Tongue (tissue), 2 donors: ENCODE measurements around the gene SMOC1. TPM values are rescaled to one million over a fixed set of nuclear protein-coding genes. Genes with fewer than 3 reads are reported as not detected.

Experiments used
- DNase-seq: peaks from one replicate; pipeline ENCODE4 v3.0.0-alpha.2; 2015
- total RNA-seq: library from RNA; depleted of rRNA; stranded (reverse); fragments of >200 nt; gene quantifications from one replicate; pipeline ENCODE4 v1.2.3, GENCODE V29; 2014

Gene SMOC1
- total RNA-seq, 1 donor from 2014 or later: 4.0 TPM

DNA sequence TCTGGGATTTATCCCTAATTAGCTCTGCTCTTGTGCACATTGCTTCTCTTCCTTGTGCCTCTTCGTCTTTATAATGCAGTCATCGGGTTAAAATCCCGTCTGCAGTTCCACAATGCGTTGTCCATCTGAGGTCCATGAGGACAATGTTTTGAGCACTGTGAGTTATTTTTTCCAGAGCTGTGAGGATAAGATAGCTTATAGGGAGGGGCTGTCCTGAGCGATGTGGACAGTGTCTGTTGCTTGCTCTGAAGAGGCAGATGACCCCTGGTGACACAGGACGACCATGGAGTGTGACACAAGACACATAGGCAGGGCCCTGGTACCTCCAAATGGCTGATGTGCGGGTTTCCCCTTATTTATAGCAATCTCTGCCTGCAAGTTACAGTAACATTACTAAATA, 132.5 kb downstream of the SMOC1 start:
- DNase-seq: no peak

DNA sequence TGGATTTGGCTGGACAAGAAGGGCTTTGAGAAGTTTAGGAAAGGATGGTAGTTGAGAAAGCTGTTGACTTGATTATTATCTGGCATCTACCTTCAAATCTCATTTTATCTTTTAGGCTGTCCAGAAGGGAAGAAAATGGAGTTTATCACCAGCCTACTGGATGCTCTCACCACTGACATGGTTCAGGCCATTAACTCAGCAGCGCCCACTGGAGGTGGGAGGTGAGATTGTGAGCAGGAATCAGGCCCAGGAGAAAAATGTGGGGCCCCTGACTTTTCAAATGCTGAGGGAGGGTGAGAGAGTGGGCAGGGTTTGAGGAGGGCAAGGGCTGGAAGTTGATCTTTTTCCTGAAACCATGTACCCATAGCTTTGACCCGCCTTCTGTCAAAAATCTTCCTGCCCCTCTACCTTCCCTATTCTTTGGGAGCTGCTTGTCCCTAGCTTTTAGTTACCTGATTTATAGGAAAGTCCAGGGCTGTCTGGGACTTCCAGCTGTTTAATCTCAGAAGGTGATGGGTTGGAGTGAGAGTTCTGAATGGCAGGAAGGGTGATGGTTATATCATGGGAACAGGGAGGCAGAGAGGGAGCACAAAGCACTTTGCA, 134.2 kb downstream of the SMOC1 start:
- no peak for DNase-seq

GRCh38 chr14:70014406-70015095, 135.3 kb downstream of the SMOC1 start:
- peak; percentile 57 for DNase-seq

DNA sequence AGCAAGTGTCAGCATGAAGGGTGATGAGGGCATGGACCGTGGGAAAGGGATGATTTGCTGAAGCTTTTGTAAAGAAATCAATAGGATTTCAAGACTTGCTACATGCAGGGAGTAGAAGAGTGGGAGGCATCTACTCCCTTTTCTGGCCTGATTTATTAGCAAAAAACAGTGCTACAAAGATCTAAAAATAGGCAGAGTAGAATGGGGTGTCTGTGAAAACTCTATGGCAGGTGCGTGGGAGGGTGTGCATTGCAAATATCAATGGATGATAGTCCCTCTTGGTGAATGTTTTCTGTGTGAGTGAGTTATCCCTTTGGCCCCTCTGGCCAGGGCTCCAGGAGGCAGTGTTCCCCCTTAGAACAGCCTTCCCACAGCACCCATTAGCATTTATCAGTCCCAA, 139.0 kb downstream of the SMOC1 start:
- no peak for DNase-seq

DNA sequence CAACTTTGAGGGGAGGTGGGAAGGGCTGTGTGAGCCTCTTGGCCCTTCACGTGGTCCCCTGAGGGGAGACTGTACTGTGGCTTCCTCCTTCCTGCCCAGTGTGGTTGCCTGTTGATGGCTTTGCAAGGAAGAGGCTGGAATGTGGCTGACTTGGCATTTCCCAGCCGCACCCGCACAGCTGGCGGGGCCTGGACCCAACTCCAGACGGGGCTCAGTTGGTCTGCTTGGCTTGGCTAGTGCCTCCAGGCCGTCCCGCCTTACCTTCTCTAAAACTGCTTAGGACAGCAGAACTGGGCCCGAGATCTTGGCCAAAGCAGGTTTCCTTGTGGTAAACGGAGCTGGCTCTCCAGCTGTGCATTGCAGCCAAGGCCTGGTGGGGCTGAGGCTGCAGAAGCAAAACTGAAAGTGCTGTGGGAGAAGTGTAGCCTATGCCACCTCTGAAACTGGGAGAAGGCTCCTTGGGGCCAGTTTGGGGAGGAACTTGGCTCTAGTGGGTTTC, 139.5 kb downstream of the SMOC1 start:
- DNase-seq: peak; percentile 34

DNA sequence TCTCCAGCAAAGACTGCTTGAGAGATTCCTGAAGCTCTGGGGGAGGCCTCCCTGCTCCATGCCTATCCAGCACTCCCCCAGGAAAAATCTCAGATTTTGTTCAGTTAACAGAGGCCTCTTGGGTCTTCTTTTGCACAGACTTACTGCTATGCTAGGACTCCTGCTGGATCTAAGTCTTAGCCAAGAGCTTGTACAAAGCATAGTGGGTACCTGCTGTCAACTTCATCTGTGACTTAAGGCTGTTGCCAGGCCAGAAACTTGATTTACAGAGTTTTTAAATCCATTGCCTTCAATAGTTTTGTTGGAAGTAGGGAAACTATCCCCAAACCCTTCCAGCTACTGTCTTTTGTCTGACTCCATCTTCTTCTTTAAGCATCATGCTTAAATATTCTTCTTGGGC, 140.5 kb downstream of the SMOC1 start:
- no peak for DNase-seq

DNA sequence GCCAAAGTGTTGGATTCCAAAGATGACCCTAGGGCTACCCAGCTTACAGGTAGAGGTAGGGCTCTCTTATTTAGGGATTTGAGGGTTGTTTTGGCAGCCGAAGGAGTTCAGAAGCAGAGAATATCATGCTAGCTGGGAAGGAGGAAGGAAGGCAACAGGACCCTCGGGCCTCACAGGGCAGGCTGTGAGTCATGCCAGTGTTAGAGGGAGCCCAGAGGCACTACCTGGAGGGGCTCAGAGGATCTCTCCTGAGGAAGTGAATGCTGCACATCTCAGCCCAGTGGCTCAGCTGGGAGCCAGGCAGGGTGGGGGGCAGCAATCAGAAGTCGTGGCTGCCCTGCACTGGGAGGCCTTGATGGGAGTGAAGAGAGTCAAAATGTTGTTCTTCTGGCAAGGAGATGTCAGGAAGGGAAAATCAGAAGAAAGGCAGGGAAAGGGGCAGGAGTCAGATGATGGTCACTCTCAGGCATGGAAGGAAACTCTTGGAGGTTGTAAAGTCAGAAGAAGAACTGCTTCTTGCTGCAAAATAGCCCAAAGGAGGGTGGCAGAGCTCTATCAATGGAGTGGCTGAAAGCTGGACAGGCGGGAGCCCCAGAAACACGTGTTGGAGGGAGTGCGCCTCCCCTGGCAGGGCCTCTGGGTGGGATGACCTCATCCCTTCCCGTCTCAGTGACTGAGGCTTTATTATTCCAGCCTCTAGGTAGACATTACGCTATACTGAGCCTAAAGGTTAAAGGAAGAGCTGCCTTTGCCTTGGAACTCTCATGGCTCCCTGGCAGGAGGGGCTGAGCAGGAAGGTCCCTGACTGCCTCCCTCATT, 141.3 kb downstream of the SMOC1 start:
- no peak for DNase-seq

DNA sequence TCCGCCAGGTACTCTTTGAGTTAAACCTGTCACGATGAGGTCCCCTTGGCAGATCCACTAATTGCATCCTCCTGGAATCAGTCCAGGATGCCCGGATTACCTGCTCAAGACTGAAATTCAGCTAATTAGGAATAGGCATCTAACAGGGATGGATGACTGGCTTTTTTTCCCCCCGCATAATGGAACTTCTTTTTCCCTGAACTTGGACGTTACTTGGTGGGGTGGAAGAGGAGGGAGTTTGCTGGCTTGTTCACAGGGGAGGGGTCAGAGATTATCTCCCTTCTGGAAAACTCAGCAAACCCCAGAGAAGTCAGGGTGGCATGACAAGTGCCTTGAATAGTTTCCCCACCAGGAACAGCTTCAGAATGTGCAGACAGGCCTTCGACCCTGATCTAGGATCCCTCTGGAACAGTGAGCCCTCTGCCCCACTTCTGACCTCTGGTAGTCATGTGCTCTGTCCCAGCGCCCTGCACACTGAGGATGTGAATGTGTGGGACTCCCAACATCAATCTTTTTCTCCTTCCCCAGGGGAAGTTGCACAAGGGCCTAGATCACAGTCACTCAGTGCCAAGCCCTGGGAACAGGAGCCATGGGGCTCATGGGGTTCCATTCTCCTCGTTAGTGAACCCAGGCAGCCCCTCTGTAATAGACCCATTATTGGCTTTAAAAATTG, 142.5 kb downstream of the SMOC1 start:
- no peak for DNase-seq

DNA sequence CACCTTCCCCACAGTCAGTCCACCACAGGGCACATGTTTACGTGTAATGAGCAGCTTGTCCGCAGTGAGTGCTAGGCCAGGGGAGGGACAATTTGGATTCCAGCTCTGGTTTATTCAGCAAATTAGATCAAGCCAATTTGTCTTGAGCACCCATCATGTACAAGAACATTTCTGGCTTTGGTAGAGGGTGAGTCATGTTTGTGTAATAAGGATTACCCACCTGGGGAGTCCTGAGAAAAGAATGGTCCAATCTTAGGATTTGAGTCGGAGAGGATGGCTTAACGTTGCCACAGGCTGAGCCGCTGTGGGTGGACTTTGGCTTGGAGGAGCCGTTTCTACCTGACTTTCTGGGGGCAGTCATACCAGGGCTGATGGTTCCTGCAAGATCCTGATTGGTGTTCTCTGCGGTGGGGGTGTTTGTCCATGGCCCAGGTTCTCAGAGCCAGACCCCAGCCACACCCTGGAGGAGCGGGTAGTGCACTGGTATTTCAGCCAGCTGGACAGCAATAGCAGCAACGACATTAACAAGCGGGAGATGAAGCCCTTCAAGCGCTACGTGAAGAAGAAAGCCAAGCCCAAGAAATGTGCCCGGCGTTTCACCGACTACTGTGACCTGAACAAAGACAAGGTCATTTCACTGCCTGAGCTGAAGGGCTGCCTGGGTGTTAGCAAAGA, 143.7 kb downstream of the SMOC1 start:
- DNase-seq: no peak

DNA sequence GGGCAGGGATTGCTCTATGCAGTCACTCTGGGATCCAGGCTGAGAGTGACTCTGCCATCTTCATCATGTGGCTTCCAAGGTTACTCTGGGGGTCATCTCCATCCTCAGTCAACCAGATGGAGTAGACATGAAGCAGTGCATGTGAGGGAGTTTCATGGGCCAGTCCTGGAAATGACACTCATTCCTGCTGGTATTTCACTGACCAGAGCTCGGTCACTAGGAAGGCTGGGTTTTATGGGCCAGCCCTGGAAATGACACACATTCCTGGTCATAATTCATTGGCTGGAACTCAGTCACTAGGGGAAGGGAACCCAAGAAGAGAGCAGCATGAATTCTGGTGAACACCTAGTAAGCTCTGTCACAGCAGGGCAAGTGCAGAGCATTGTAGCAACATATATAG, 144.7 kb downstream of the SMOC1 start:
- DNase-seq: no peak

- peak; percentile 89 for DNase-seq
Measured at GRCh38 chr14:70027785-70028428, 148.7 kb downstream of the SMOC1 start.

DNA sequence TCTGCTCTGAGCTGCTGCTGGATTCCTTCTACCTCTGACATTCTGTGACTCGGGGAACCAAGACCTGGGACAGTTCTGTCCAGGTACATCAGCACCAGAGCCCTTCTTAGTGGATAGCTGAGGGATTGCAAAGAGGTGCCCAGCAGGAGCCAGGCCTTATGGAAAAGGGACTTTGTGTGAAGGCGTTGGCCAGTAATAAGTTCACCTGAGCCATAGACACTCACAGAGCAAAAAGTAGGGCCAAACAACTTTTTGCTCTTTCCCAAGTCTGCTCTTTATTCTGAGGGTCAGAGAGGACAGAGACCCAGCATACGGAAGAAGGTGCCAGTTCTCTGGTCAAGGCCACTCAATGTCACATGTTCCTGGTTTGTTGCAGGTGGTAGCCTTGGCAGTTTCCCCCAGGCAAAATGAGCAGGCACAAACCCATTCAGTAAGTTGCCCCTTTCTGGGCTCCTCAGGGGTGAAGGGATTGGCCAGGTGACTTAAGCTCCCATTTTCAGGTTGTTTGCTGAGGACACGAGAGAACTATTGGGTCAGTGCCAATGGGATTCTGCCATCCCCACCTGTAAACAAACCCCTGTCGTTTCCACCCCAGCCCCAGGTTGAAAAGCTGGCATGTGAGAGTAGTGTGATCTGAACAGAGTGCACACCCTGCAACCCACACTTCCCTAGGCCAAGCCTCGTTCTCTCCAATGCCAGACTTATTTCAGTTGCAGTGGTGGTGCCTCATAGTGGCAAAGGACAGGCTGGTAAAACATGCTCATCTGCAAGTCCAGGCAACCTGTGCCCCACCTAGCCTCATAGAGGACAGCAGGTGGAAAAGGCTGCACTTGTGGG, 150.3 kb downstream of the SMOC1 start:
- no peak for DNase-seq

DNA sequence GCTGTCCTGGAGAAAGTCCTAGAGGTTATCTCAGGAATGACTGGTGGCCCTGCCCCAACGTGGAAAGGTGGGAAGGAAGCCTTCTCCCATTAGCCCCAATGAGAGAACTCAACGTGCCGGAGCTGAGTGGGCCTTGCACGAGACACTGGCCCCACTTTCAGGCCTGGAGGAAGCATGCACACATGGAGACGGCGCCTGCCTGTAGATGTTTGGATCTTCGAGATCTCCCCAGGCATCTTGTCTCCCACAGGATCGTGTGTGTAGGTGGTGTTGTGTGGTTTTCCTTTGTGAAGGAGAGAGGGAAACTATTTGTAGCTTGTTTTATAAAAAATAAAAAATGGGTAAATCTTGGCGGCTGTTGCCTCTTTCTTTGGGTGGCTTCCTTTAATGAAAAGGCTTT, 152.8 kb downstream of the SMOC1 start:
- DNase-seq: no peak

GRCh38 chr14:70032447-70032846, 153.2 kb downstream of the SMOC1 start:
- no peak for DNase-seq

GRCh38 chr14:70033116-70033515, 153.9 kb downstream of the SMOC1 start:
- DNase-seq: no peak

DNA sequence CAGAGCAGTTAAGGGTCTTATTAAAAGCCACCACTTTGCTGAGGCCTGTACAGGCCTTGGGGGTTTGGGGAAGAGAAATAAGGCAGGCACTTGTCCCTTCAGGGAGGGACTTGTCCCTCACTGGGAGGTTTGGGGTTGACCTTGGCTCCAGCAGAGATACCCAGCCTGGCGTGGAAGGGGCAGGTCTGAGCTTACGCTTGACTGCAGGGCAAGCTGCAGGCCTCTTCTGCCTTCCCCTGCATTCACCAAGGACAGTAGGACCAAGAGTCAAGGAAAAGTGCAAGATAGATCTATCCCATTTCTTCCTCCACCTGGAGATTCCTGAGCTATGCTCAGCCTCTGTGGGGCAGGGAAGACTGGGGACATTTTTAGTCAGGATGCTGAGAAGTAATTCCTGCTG, 154.3 kb downstream of the SMOC1 start:
- no peak for DNase-seq

GRCh38 chr14:70034257-70034656, 155.0 kb downstream of the SMOC1 start:
- DNase-seq: no peak

- DNase-seq: no peak
Measured at GRCh38 chr14:70036665-70037064, 157.4 kb downstream of the SMOC1 start.

DNA sequence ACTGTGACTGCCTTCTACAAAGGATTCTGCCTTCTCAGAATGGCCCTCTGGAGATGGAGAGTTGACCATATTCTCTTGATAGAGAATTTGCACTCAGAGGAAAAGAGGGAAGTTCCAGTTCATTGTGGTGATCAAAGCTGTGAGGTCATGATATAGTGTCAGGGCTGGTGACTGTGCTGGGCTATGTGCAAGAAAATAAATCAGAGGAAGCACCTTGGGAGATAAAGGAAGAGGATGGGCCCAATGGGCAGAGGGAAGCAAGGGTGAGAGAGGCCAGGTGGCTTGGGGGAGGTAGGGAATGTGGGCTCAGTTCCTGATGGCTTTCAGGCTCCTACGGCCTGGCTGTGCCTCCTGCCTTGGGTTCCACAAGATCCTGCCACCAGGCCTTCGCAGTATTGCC, 163.8 kb downstream of the SMOC1 start:
- no peak for DNase-seq

DNA sequence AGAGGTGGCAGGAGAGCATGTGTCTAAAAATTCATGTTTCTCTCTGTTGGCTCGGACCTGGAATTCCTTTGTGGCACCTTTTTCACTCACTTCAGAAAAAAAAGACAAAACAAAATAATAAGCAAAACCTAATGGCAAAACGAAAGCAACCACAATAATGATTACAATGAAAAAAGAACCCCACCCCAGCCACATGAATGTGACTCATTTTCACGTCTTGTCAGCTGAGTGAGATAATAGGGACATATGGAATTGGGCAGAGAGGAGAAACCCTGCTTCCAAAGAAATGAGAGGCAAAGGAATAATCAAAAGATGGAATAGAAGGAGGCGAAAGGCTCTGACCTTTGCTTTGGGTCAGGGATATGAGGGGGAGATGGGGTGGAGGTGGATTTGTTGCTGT, 166.1 kb downstream of the SMOC1 start:
- DNase-seq: no peak
